SW 1271 (cell line): ENCODE results near the gene C20orf96.

Source experiments
- DNase-seq, 2 experiments: peaks; one replicate each; lab custom pipeline; 2025; lab: John Stamatoyannopoulos, UW

C20orf96 gene

GRCh38 chr20:312067-312466, 21.5 kb upstream of the C20orf96 start:
- no peak for DNase-seq

DNA sequence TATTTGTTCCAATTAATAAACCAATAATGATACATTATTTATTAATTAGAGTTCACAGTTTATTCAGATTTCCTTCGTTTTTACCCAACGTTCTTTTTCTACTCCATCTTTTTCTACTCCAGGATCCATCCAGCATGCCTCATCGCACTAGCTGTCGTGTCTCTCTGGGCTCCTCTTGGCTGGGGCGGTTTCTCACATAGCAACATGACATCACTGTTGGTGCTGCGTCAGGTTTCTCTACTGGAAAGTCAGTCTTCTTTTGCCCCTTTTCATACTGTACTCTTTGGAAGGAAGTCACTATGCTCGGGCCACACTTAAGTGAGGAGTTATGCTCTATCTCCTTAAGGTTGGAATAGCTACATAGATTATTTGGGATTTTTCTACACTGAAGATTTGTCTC, 21.1 kb upstream of the C20orf96 start:
- DNase-seq = no peak

DNA sequence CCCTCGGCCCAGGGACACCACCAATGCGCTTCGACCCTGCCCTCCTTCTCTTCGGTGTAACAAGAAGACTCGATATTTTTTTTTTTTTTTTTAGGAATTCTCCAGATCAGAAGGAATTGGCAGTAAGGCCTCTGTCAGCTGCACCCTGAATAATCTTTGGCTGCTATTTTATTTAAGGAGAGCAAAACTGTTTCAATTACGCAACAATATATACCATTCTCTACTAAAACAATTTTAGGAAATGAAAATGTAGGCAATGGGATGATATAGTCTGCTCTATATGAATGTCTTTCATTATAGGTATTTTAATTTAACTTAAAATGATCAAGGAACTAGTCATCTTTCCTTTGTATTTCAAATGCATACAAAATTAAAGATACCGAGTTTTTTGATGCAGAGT, 20.1 kb upstream of the C20orf96 start:
- DNase-seq = no peak

- no peak for DNase-seq
These were observed 19.5 kb upstream of the C20orf96 start for GRCh38 chr20:309841-310644.

DNA sequence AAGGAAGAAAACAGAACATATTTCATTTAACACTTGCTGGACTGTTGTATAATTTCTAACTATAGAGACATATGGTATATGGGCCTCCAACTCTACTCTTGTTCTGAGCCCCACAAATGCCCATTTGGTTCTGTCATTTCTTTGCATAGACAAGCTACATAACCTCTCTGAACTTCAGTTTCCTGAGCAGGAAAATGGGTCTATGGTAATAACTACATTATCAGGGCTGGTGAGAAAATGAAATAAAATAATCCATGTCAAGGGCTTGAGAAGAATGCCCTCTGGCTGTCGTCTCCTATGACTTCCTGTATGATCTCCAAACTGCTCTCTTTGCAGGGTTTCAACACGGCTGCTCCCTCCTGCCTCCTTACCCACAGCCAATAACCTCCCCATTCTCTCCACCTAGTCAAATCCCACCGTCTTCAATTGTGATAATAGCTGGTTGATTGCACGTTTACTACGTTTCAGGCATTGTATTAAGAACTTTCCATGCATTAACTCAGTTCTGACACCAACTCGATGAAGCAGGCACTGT, 18.8 kb upstream of the C20orf96 start:
- no peak for DNase-seq

GRCh38 chr20:308427-309038, 18.0 kb upstream of the C20orf96 start:
- DNase-seq = no peak

GRCh38 chr20:305745-306144, 15.2 kb upstream of the C20orf96 start:
- DNase-seq = no peak

GRCh38 chr20:301886-302848, 11.6 kb upstream of the C20orf96 start:
- no peak for DNase-seq

GRCh38 chr20:300345-300990, 9.9 kb upstream of the C20orf96 start:
- no peak for DNase-seq

DNA sequence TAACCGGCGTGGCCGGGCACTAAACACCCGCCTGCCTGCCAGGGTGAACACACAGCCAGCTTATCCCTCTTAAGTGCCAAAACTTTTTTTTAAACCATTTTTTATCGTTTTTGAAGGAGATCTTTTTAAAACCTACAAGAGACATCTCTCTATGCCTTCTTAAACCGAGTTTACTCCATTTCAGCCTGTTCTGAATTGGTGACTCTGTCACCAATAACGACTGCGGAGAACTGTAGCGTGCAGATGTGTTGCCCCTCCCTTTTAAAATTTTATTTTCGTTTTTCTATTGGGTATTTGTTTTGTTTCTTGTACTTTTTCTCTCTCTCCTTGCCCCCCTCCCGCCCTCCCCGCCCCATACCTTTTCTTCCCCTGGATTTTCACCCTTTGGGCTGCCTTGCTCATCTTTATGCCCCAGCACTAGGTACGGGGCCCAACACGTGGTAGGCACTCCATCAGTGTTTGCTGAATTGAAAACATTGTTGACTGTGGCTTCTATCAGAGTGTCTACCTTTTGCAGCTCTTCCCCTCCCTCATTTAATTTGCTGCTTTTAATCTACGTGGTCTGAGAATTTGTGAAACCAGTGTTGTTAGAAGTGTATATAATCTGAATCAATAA, 8.3 kb upstream of the C20orf96 start:
- no peak for DNase-seq

GRCh38 chr20:297925-298775, 7.6 kb upstream of the C20orf96 start:
- DNase-seq = peak; percentile 53 to 69

GRCh38 chr20:297098-297924, 6.8 kb upstream of the C20orf96 start, which contains the start of gene ZCCHC3:
TSS of gene ZCCHC3 (plus strand) at chr20:297570. CDS start at chr20:297587, 17 bp downstream.
- peak; percentile 83 to 88 for DNase-seq

DNA sequence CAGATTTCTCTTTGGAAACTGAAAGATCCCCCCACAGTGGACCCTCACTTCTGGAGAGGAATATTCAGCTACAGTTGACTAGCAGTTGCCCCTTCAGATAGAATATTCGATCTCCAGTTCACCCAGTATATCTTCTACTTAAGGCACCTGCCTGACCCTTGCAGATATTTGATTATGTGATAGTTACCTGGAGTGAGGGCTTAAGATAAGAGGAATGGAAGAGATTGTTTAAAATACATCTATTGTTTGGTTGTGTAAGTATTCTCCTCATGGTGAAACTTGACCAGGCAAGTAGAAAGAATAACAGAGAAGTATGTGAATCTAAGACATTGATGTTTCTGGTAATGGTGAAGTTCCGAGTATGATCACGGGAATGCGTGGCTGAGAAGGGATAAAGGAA, 5.3 kb upstream of the C20orf96 start:
- DNase-seq = no peak

DNA sequence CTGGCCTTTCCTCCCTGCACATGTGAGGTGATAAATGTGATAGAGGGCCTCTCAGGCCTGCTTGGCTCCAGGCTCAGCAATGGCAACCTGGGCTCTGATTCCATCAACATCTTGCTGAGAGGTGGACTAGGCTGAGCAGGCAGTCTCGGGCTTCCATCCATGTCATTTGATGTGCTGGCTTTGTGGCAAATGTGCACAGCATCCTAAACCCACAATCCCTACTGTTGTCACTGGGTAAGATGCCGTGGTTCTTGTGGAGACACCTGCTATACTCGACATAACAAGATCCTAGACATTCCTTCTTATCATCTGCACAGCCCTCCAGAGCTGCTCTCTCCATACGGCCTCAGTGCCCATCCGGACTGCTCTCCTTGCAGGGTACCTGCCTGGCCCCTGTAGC, 4.1 kb upstream of the C20orf96 start:
- no peak for DNase-seq

DNA sequence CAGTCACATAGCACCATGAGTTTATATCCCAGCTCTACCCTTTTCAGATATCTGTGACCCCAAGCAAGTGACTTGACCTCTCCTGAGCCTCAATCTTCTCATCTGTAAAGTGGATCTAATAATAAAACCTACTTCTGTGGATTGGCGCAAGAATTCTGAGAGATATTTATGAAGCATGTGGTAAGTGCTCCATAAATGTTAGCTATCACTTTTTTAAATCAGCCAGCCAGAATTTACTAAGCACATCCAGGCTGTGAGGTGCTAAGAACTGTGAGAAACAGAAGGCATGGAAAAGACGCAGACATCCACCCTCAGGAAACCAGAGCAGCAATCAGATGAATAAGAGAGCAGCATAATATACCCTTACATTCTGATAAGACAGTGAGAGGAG, 862 bp downstream of the C20orf96 start:
- no peak for DNase-seq

- DNase-seq = no peak
These were observed 1.4 kb downstream of the C20orf96 start for GRCh38 chr20:288956-289692.

DNA sequence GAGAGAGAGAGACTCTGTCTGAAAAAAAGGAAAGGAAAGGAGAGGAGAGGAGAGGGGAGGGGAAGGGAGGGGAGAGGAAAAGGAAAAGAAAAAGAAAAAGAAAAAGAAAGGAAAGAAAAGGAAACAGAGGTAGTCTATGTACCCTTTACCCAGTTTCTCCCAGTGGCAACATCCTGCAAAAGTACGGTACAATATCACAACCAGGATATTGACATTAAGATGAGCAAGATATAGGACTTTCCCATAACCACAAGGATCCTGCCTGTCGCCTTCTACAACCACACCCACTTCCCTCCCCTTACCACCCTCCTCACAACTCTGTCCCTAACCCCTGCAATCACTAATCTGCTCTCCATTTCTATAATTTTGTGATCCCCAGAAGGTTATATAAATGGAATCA, 4.0 kb downstream of the C20orf96 start:
- no peak for DNase-seq

- DNase-seq = no peak
These were observed 6.4 kb downstream of the C20orf96 start for GRCh38 chr20:284172-284571.
